GM12874 (cell line): ENCODE measurements around the gene BABAM2.

Source experiments
- TF ChIP-seq, protein P1 (sequence below): IDR thresholded peaks from 2 replicates; pipeline ENCODE4 v1.5.1; 2011; ENCODE audit warnings: low read depth, mild to moderate bottlenecking, control low read depth, low read length, moderate library complexity; ENCODE audit not compliant: insufficient read depth

The BABAM2 gene

DNA sequence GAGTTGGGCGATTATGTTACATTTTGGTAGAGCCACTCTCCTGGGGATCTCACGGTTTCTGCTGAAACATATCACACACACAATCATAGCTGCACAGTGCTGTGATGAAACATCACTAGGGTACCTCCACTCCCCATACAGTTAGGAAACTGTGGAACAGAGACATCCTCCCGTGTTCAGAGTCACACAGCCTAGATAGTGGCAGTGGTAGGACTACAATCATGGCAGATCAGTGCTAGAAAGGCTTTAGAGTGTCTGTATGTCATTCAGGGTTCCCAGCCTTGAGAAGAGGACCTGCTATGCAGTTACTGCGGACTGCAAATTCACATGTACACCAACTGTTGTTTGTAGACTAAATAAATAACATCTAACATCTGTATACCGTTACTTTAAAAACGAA is 291.8 kb downstream of the BABAM2 start:
- TF ChIP-seq, protein P1, sequence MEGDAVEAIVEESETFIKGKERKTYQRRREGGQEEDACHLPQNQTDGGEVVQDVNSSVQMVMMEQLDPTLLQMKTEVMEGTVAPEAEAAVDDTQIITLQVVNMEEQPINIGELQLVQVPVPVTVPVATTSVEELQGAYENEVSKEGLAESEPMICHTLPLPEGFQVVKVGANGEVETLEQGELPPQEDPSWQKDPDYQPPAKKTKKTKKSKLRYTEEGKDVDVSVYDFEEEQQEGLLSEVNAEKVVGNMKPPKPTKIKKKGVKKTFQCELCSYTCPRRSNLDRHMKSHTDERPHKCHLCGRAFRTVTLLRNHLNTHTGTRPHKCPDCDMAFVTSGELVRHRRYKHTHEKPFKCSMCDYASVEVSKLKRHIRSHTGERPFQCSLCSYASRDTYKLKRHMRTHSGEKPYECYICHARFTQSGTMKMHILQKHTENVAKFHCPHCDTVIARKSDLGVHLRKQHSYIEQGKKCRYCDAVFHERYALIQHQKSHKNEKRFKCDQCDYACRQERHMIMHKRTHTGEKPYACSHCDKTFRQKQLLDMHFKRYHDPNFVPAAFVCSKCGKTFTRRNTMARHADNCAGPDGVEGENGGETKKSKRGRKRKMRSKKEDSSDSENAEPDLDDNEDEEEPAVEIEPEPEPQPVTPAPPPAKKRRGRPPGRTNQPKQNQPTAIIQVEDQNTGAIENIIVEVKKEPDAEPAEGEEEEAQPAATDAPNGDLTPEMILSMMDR, result no peak

DNA sequence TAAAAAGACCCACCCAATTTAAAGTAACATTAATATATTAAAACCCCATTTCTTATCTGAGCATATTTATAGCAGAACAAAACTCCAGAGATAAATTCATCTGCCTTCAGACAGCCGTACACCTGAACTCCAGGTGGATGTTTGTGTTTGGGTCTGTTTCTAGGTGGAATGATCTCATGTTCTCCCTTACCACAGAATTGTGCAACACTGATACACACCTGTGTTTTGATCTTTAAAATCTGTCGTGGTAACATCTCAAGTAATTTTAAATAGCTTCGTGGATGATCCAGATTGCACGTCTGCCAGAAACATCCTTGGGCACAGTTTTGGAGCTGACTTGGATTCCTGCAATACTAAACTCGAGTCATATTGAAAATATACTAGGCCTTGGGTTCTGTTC is 294.6 kb downstream of the BABAM2 start:
- TF ChIP-seq, protein P1, result no peak

GRCh38 chr2:28185891-28186290 is 295.4 kb downstream of the BABAM2 start:
- TF ChIP-seq, protein P1, result no peak

DNA sequence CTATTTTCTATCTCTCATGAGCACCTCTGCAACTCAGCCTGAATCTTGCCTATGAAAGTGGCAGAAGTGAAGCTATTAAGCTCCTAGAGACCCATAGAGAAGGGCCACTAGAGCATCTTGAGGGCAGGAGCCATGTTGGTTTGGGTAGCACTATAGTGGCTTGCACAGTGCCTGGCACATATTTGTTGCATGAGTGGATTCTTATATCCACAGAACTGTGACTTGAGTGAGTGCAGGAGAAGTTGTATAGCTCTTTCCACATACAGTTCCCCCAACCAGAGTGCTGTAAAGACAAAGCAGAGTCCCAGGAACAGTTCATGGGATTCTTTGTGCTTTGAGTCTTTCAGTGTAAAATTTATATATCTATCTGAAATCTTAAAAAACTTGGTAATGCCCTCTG is 296.7 kb downstream of the BABAM2 start:
- TF ChIP-seq, protein P1, result no peak

DNA sequence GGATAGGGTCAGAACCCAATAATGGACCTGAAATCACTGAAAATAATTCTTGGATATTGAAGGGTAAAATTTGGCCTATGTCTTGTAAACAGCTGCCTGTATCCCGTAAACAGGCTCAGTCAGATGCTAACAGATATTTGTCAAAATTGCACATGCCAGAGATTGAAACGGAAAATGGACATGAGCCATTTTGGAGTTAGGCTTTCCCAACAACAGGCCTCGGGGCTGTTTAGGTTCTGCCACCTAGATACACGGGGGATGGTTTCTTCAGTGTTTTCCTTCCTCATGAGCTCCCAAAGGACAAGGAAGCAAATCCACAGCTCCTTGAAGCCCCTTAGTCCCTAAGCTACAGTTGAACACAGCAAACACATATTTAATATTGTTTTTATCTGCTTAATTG is 297.9 kb downstream of the BABAM2 start:
- TF ChIP-seq, protein P1, result no peak

- TF ChIP-seq, protein P1, result no peak
These were observed 303.3 kb downstream of the BABAM2 start for GRCh38 chr2:28193630-28194403.

- TF ChIP-seq, protein P1, result no peak
These were observed 309.6 kb downstream of the BABAM2 start for GRCh38 chr2:28199995-28200679.
